ENCODE measurements around the gene SLC1A3.

SLC1A3 gene

GRCh38 chr5:36658038-36658756 lies 51.8 kb downstream of the SLC1A3 start:
- DNase-seq = peak in 1 of 14 donors; percentile 55

GRCh38 chr5:36659411-36659810 lies 53.0 kb downstream of the SLC1A3 start:
- no peak for DNase-seq

- peak in 1 of 14 donors; percentile 16 for DNase-seq
Observed at GRCh38 chr5:36660397-36661049, 54.1 kb downstream of the SLC1A3 start.

GRCh38 chr5:36661456-36662220 lies 55.2 kb downstream of the SLC1A3 start:
- DNase-seq = peak in 2 of 14 donors; percentile 10 to 32

GRCh38 chr5:36662291-36662851 lies 56.0 kb downstream of the SLC1A3 start:
- DNase-seq = peak in 12 of 14 donors; percentile 14 to 82 (median 61)

- DNase-seq = peak in 1 of 14 donors; percentile 59
Observed at GRCh38 chr5:36664766-36665165, 58.4 kb downstream of the SLC1A3 start.

- peak in 1 of 14 donors; percentile 23 for DNase-seq
Observed at GRCh38 chr5:36665628-36666027, 59.2 kb downstream of the SLC1A3 start.

- peak in 1 of 14 donors; percentile 12 for DNase-seq
Observed at GRCh38 chr5:36666274-36666673, 59.9 kb downstream of the SLC1A3 start.

GRCh38 chr5:36666986-36667385 lies 60.6 kb downstream of the SLC1A3 start:
- DNase-seq = no peak

- DNase-seq = no peak
Observed at GRCh38 chr5:36667824-36668223, 61.4 kb downstream of the SLC1A3 start.

- DNase-seq = no peak
Observed at GRCh38 chr5:36669015-36669651, 62.7 kb downstream of the SLC1A3 start.

- DNase-seq = no peak
Observed at GRCh38 chr5:36670548-36670947, 64.1 kb downstream of the SLC1A3 start.

GRCh38 chr5:36675282-36675681 lies 68.9 kb downstream of the SLC1A3 start:
- DNase-seq = no peak

- no peak for DNase-seq
Observed at GRCh38 chr5:36679221-36679989, 73.0 kb downstream of the SLC1A3 start.

- DNase-seq = peak in 10 of 14 donors; percentile 19 to 62 (median 49)
Observed at GRCh38 chr5:36680066-36680465, 73.7 kb downstream of the SLC1A3 start.

- DNase-seq = no peak
Observed at GRCh38 chr5:36681711-36682110, 75.3 kb downstream of the SLC1A3 start.

GRCh38 chr5:36682499-36682898 lies 76.1 kb downstream of the SLC1A3 start:
- no peak for DNase-seq

GRCh38 chr5:36683821-36684434 lies 77.5 kb downstream of the SLC1A3 start:
- DNase-seq = peak in 10 of 14 donors; percentile 34 to 81 (median 50)

- no peak for DNase-seq
Observed at GRCh38 chr5:36685631-36686288, 79.4 kb downstream of the SLC1A3 start.

GRCh38 chr5:36686881-36687280 lies 80.5 kb downstream of the SLC1A3 start:
- no peak for DNase-seq
